ENCODE results near the gene KLHL7. TPM values are rescaled to one million over a fixed set of nuclear protein-coding genes. Genes with fewer than 3 reads are reported as not detected.
A peak's percentile ranks its signal among the peaks of the same experiment; 100 is the strongest.

The KLHL7 gene
- total RNA-seq, 4 donors from 2014 or later: 9.2 to 27.4 (median 25.3) TPM

DNA sequence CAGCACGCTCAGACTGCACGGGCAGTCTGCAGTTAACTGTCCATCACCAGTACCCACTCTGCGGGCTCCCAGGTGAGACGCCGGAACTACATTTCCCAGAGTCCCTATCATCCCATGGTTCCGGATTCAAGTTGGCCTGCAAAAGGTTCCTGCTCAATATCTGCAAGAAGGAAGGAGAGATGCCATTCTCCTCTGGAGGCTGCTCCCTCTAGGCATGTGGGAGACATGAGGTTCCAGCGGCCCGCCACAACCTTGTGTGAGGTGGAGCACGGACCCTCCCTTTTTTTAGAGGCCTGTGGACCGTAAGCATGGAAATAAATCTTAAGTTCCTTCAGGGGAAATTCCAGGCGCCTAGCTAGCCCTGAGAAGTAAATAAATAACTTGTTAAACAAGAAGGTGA lies 106.0 kb downstream of the KLHL7 start:
- no peak for DNase-seq
- intact Hi-C loops (cut with DNase I; ENCODE audit: low total_unique reads): no loop called here
- no peaks in the 10 kb centered on the region for H3K9me3 ChIP-seq

DNA sequence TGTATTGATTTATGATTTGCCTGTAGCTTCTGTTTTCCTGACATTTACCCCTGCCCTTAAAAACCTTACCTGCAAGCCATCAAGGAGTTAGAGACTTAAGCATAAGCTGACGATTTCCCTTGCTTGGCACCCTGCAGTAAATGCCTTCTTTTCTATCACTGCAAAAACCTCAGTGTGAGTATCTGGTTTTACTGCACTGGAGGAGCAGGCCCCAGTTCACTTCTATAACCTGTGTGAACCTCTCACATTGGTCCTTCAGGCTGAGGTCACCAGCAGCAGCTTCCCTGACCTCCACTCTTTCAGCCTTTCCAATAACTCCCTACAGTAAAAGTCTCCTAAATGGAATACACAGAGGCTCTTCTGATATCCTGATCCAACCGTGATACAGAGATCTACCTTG lies 106.8 kb downstream of the KLHL7 start:
- no peaks in the 10 kb centered on the region for H3K9me3 ChIP-seq
- WGBS, 2 donors (ENCODE audit: low coverage in 1 of 2): 82 to 92% methylated on average over 2 of the region's 2 CpGs
- in situ Hi-C loops (cut with MboI; ENCODE audit: low pct_ligation_motif_present in 1 of 4, low pct_unique_long_range_greater_than_20kb in 1 of 4, low sequenced_read_pairs in 3 of 4) (no loop called here), intact Hi-C loops (cut with DNase I; ENCODE audit: low total_unique reads) (no loop called here)
- H3K36me3 ChIP-seq: no peaks in the 10 kb centered on the region
- no peak overlapping the region for H3K4me3 ChIP-seq
- H3K27ac ChIP-seq: no peak overlapping the region
- TF ChIP-seq POLR2AphosphoS5 (IDR thresholded peaks at IDR 0.05) (no peak), POLR2A (IDR thresholded peaks at IDR 0.05) (no peak), EP300 (IDR thresholded peaks at IDR 0.05; ENCODE audit: low read depth) (no peak)
- TF ChIP-seq, protein P1, sequence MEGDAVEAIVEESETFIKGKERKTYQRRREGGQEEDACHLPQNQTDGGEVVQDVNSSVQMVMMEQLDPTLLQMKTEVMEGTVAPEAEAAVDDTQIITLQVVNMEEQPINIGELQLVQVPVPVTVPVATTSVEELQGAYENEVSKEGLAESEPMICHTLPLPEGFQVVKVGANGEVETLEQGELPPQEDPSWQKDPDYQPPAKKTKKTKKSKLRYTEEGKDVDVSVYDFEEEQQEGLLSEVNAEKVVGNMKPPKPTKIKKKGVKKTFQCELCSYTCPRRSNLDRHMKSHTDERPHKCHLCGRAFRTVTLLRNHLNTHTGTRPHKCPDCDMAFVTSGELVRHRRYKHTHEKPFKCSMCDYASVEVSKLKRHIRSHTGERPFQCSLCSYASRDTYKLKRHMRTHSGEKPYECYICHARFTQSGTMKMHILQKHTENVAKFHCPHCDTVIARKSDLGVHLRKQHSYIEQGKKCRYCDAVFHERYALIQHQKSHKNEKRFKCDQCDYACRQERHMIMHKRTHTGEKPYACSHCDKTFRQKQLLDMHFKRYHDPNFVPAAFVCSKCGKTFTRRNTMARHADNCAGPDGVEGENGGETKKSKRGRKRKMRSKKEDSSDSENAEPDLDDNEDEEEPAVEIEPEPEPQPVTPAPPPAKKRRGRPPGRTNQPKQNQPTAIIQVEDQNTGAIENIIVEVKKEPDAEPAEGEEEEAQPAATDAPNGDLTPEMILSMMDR (IDR thresholded peaks at IDR 0.05): no peak
- no peak for DNase-seq
- H3K4me1 ChIP-seq: peaks cover 0 to 18% (median 2%) of the 10 kb centered on the region in 4 donors
- H3K27me3 ChIP-seq: no peaks in the 10 kb centered on the region

More for the DNA sequence above, 106.0 kb downstream of the KLHL7 start:
- in situ Hi-C loops (cut with MboI; ENCODE audit: low pct_ligation_motif_present in 1 of 4, low pct_unique_long_range_greater_than_20kb in 1 of 4, low sequenced_read_pairs in 3 of 4): no loop called here
- peaks cover 0 to 24% (median 2%) of the 10 kb centered on the region in 4 donors for H3K4me1 ChIP-seq
- TF ChIP-seq POLR2A (IDR thresholded peaks at IDR 0.05): no peak
- TF ChIP-seq, protein P1 (IDR thresholded peaks at IDR 0.05): no peak
- no peak for TF ChIP-seq POLR2AphosphoS5 (IDR thresholded peaks at IDR 0.05)
- no peak for TF ChIP-seq EP300 (IDR thresholded peaks at IDR 0.05; ENCODE audit: low read depth)
- 52 to 76% methylated on average over 10 to 11 of the region's 11 CpGs for WGBS, 2 donors (ENCODE audit: low coverage in 1 of 2)
- H3K27ac ChIP-seq: no peak overlapping the region
- H3K4me3 ChIP-seq: no peak overlapping the region
- H3K36me3 ChIP-seq: no peaks in the 10 kb centered on the region
- no peaks in the 10 kb centered on the region for H3K27me3 ChIP-seq

DNA sequence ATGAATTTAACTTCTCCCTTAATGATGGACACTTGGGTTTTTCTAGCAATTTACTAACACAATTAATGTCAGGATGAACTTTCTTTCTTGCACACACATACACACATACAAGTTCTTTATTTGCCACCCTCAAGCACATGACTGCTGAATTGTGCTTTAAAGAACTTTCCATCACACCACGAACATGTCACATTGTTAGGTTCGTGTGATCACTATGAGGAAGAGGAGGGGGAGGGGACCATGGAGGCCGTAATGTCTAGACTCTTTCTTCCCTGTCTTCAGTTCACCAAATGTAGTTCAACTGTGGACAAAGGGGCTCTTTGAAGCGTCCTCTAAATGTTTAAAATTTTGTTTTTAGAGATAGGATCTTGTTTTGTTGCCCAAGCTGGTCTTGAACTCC lies 107.3 kb downstream of the KLHL7 start:
- Histone ChIP-seq H3K4me1 (peaks cover 0 to 17% (median 2%) of the 10 kb centered on the region in 4 donors), H3K27ac (no peak overlapping the region), H3K36me3 (no peaks in the 10 kb centered on the region), H3K27me3 (no peaks in the 10 kb centered on the region), H3K9me3 (no peaks in the 10 kb centered on the region), H3K4me3 (no peak overlapping the region)
- no peak for TF ChIP-seq POLR2AphosphoS5 (IDR thresholded peaks at IDR 0.05)
- TF ChIP-seq EP300 (IDR thresholded peaks at IDR 0.05; ENCODE audit: low read depth): no peak
- TF ChIP-seq, protein P1 (IDR thresholded peaks at IDR 0.05): no peak
- TF ChIP-seq POLR2A (IDR thresholded peaks at IDR 0.05): no peak
- WGBS, 2 donors (ENCODE audit: low coverage in 1 of 2): 73 to 93% methylated on average over 4 of the region's 4 CpGs
- no peak for DNase-seq
- intact Hi-C loops (cut with DNase I; ENCODE audit: low total_unique reads) (no loop called here), in situ Hi-C loops (cut with MboI; ENCODE audit: low pct_ligation_motif_present in 1 of 4, low pct_unique_long_range_greater_than_20kb in 1 of 4, low sequenced_read_pairs in 3 of 4) (no loop called here)

DNA sequence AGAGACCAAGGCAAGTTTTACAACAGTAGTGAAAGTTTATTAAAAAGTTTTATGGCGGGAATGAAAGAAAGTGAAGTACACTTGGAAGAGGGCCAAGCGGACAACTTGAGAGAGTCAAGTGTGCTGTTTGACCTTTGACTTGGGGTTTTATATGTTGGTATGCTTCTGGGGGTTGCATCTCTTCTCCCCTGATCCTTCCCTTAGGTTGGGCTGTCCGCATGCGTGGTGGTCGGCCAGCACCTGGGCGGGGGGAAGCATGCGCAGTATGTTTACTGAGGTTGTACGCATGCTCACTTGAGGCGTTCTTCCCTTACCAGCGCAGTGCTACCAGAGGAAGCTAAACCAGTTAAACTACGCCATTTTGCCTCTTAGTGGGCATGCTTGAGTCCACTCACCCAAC lies 108.2 kb downstream of the KLHL7 start:
- 37 to 77% methylated on average over 11 of the region's 11 CpGs for WGBS, 2 donors (ENCODE audit: low coverage in 1 of 2)
- H3K27ac ChIP-seq: no peak overlapping the region
- no peaks in the 10 kb centered on the region for H3K9me3 ChIP-seq
- no peak overlapping the region for H3K4me3 ChIP-seq
- H3K36me3 ChIP-seq: no peaks in the 10 kb centered on the region
- peak; percentile 19 for DNase-seq
- peaks cover 0 to 17% (median 2%) of the 10 kb centered on the region in 4 donors for H3K4me1 ChIP-seq
- intact Hi-C loops (cut with DNase I; ENCODE audit: low total_unique reads) (no loop called here), in situ Hi-C loops (cut with MboI; ENCODE audit: low pct_ligation_motif_present in 1 of 4, low pct_unique_long_range_greater_than_20kb in 1 of 4, low sequenced_read_pairs in 3 of 4) (no loop called here)
- no peak for TF ChIP-seq POLR2A (IDR thresholded peaks at IDR 0.05)
- TF ChIP-seq, protein P1 (IDR thresholded peaks at IDR 0.05): no peak
- TF ChIP-seq POLR2AphosphoS5 (IDR thresholded peaks at IDR 0.05): no peak
- TF ChIP-seq EP300 (IDR thresholded peaks at IDR 0.05; ENCODE audit: low read depth): no peak
- H3K27me3 ChIP-seq: no peaks in the 10 kb centered on the region
